Panc1 (cell line): ENCODE data around the gene LNPEP. TPM values are rescaled to one million over a fixed set of nuclear protein-coding genes. Genes with fewer than 3 reads are reported as not detected.

Source experiments
- ATAC-seq: fragments of 200-7000 bp; cut with Tn5 transposase; 2 replicates; pipeline ENCODE4 v1.9.1; 2020; ENCODE audit warnings: mild to moderate bottlenecking, moderate library complexity
- BruUV-seq: library from RNA; stranded (reverse); fragments of 400-500 nt; replicated peaks from 2 replicates; lab custom pipeline; 2021; lab: Mats Ljungman, UMichigan
- CTCF ChIA-PET: fragments of 300-600 bp; sonication (Branson Sonifier 250); formaldehyde crosslinking; loops from one replicate; lab custom pipeline; 2022; ENCODE audit warnings: antibody characterized with exemption; lab: Charles Lee
- POLR2A ChIA-PET: fragments of 300-600 bp; sonication (Branson Sonifier 250); formaldehyde crosslinking; loops from one replicate; lab custom pipeline; 2022; ENCODE audit warnings: antibody characterized with exemption; lab: Charles Lee
- DNase-seq: peaks from one replicate; pipeline ENCODE4 v3.0.0-alpha.2; 2010; ENCODE audit warnings: low read depth, low spot score
- H3K27ac ChIP-seq: 2 replicates; pipeline ENCODE4 v1.5.1; 2011; ENCODE audit warnings: mild to moderate bottlenecking, low read length, inconsistent platforms
- H3K27me3 ChIP-seq: fragments of 200-500 bp; sonication (Bioruptor generic); 2 replicates; pipeline ENCODE4 v1.6.0; 2014; ENCODE audit warnings: low read length, inconsistent platforms; ENCODE audit not compliant: control insufficient read depth, insufficient read depth
- H3K36me3 ChIP-seq: fragments of 200-500 bp; sonication (Bioruptor generic); 2 replicates; pipeline ENCODE4 v1.5.1; 2014; ENCODE audit warnings: inconsistent platforms, mild to moderate bottlenecking, low read length, moderate library complexity; ENCODE audit not compliant: control insufficient read depth, insufficient read depth
- H3K4me1 ChIP-seq: 2 replicates; pipeline ENCODE4 v1.5.1; 2011; ENCODE audit warnings: inconsistent platforms, mild to moderate bottlenecking, low read length, moderate library complexity; ENCODE audit not compliant: control insufficient read depth, insufficient read depth
- H3K4me3 ChIP-seq, 2 experiments: 2 replicates each; pipeline ENCODE4 v1.5.1; 2011 to 2012; ENCODE audit warnings: low read depth in 2 of 2, low read length in 2 of 2, mild to moderate bottlenecking in 2 of 2, inconsistent platforms in 1 of 2, moderate library complexity in 1 of 2
- H3K9me3 ChIP-seq: fragments of 200-500 bp; sonication (Bioruptor generic); 2 replicates; pipeline ENCODE4 v1.5.1; 2014; ENCODE audit warnings: low read depth, mild to moderate bottlenecking, inconsistent platforms, low read length, moderate library complexity; ENCODE audit not compliant: control insufficient read depth, insufficient read depth
- CTCF ChIP-seq: fragments of 450-650 bp; IDR thresholded peaks from 2 replicates; pipeline ENCODE4 v1.5.1; 2017; ENCODE audit warnings: mild to moderate bottlenecking
- POLR2AphosphoS5 ChIP-seq: IDR thresholded peaks from 2 replicates; pipeline ENCODE4 v1.6.1; 2012; ENCODE audit warnings: mild to moderate bottlenecking, low read depth, low read length, moderate library complexity
- SIN3A ChIP-seq: IDR thresholded peaks from 2 replicates; pipeline ENCODE4 v1.6.1; 2012; ENCODE audit warnings: low read depth, mild to moderate bottlenecking, low read length, moderate library complexity, borderline replicate concordance; ENCODE audit not compliant: insufficient read depth
- TCF7L2 ChIP-seq: IDR thresholded peaks from 2 replicates; pipeline ENCODE4 v1.6.1; 2011; ENCODE audit warnings: mild to moderate bottlenecking, low read depth, low read length, inconsistent platforms
- in situ Hi-C: cut with HindIII; loops from 2 replicates; pipeline ENCODE4 v1.10.0; 2016; ENCODE audit warnings: low sequenced_read_pairs, low pct_unique_long_range_greater_than_20kb
- intact Hi-C: fragments of 100-400 bp; cut with micrococcal nuclease; formaldehyde crosslinking; loops from one replicate; pipeline ENCODE4 v1.10.0; 2022; ENCODE audit not compliant: unreplicated experiment
- total RNA-seq: library from RNA; stranded (reverse); gene quantifications from one replicate; pipeline ENCODE4 v1.2.1, GENCODE V29; 2021; ENCODE audit not compliant: unreplicated experiment
- TF ChIP-seq, protein P1 (sequence below), 2 experiments: IDR thresholded peaks; 2 replicates each; pipeline ENCODE4 v1.6.1; 2011 to 2012; ENCODE audit warnings: low read depth in 2 of 2, control low read depth in 1 of 2, low read length in 1 of 2, mild to moderate bottlenecking in 1 of 2, moderate library complexity in 1 of 2; ENCODE audit not compliant: insufficient read depth in 1 of 2

The LNPEP gene
- total RNA-seq, 1 experiment from 2014 or later = 46.6 TPM

DNA sequence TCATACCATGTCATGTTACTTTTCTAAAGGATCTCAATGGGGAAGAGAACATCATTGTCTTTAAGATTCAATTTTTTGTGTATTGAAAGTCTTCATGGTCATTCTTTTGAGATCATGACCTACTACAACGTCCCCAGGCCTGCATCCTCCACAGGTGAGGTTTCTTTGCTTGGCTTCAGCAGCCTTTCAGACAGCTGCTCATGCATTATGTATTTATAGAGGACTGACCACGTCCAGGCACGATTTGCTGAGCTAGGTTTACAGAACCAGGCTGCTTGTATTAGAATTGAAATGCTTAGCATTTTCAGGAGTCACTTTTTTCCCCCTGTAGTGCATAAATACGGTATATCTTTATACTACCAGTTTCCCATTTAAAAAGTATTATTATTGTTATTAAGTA is 136.1 kb downstream of the LNPEP start:
- intact Hi-C loops = no loop called here
- no peaks in the 10 kb centered on the region for H3K27me3 ChIP-seq
- no TSS peak for BruUV-seq
- no peaks in the 10 kb centered on the region for H3K9me3 ChIP-seq
- POLR2A ChIA-PET = no interaction called here
- no peak for TF ChIP-seq TCF7L2
- no peak for TF ChIP-seq CTCF
- no peak for TF ChIP-seq SIN3A
- TF ChIP-seq, protein P1, sequence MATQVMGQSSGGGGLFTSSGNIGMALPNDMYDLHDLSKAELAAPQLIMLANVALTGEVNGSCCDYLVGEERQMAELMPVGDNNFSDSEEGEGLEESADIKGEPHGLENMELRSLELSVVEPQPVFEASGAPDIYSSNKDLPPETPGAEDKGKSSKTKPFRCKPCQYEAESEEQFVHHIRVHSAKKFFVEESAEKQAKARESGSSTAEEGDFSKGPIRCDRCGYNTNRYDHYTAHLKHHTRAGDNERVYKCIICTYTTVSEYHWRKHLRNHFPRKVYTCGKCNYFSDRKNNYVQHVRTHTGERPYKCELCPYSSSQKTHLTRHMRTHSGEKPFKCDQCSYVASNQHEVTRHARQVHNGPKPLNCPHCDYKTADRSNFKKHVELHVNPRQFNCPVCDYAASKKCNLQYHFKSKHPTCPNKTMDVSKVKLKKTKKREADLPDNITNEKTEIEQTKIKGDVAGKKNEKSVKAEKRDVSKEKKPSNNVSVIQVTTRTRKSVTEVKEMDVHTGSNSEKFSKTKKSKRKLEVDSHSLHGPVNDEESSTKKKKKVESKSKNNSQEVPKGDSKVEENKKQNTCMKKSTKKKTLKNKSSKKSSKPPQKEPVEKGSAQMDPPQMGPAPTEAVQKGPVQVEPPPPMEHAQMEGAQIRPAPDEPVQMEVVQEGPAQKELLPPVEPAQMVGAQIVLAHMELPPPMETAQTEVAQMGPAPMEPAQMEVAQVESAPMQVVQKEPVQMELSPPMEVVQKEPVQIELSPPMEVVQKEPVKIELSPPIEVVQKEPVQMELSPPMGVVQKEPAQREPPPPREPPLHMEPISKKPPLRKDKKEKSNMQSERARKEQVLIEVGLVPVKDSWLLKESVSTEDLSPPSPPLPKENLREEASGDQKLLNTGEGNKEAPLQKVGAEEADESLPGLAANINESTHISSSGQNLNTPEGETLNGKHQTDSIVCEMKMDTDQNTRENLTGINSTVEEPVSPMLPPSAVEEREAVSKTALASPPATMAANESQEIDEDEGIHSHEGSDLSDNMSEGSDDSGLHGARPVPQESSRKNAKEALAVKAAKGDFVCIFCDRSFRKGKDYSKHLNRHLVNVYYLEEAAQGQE (IDR thresholded peaks at IDR 0.05; ENCODE audit: insufficient read depth in 1 of 2, low read depth in 2 of 2, low read length in 1 of 2) = no peak
- TF ChIP-seq POLR2AphosphoS5 = no peak
- no peak overlapping the region for H3K27ac ChIP-seq
- no peak for ATAC-seq
- in situ Hi-C loops = no loop called here
- H3K4me1 ChIP-seq = no peaks in the 10 kb centered on the region
- DNase-seq = no peak
- H3K36me3 ChIP-seq = no peaks in the 10 kb centered on the region
- CTCF ChIA-PET = no interaction called here
- no peak overlapping the region for H3K4me3 ChIP-seq

- Histone ChIP-seq H3K36me3 (no peaks in the 10 kb centered on the region), H3K9me3 (no peaks in the 10 kb centered on the region), H3K4me1 (no peaks in the 10 kb centered on the region), H3K27me3 (no peaks in the 10 kb centered on the region), H3K27ac (no peak overlapping the region), H3K4me3 (no peak overlapping the region)
- DNase-seq = no peak
- ATAC-seq = no peak
- intact Hi-C loops (no loop called here), in situ Hi-C loops (no loop called here)
- TF ChIP-seq SIN3A = no peak
- no peak for TF ChIP-seq POLR2AphosphoS5
- no peak for TF ChIP-seq CTCF
- TF ChIP-seq TCF7L2 = no peak
- TF ChIP-seq, protein P1 (IDR thresholded peaks at IDR 0.05; ENCODE audit: insufficient read depth in 1 of 2, low read depth in 2 of 2, low read length in 1 of 2) = no peak
- POLR2A ChIA-PET = no interaction called here
- no TSS peak for BruUV-seq
- CTCF ChIA-PET = no interaction called here
Measured at GRCh38 chr5:97072696-97073095, 136.8 kb downstream of the LNPEP start.
